ENCODE results near the gene OGG1.

Gene OGG1

GRCh38 chr3:9730657-9731205 lies 19.0 kb upstream of the OGG1 start:
- H3K4me3 ChIP-seq (ENCODE audit: low read length), result peak overlapping the region; percentile 86
- H3K9ac ChIP-seq (ENCODE audit: low read length), result peak overlapping the region; percentile 80
- H3K4me1 ChIP-seq (ENCODE audit: control insufficient read depth, insufficient read depth, low read length), result peaks cover 48% of the 10 kb centered on the region
- H3K36me3 ChIP-seq (ENCODE audit: control insufficient read depth, insufficient read depth, low read length, severe bottlenecking), result peaks cover 14% of the 10 kb centered on the region
- no peaks in the 10 kb centered on the region for H3K27me3 ChIP-seq (replicated peaks; ENCODE audit: control insufficient read depth, insufficient read depth, low read length)
- no peaks in the 10 kb centered on the region for H3K9me3 ChIP-seq (ENCODE audit: control insufficient read depth, low read length)
- no peak for DNase-seq (ENCODE audit: low read depth)

GRCh38 chr3:9731206-9732079 lies 18.3 kb upstream of the OGG1 start, which contains the start of gene BRPF1:
BRPF1 (plus strand) TSS chr3:9731735; CDS start chr3:9734141, 2,406 bp downstream.
- peaks cover 48% of the 10 kb centered on the region for H3K4me1 ChIP-seq (ENCODE audit: control insufficient read depth, insufficient read depth, low read length)
- H3K4me3 ChIP-seq (ENCODE audit: low read length), result peak within 1 kb of the TSS; percentile 86
- H3K36me3 ChIP-seq (ENCODE audit: control insufficient read depth, insufficient read depth, low read length, severe bottlenecking), result peaks cover 19% of the 10 kb centered on the region
- peak within 1 kb of the TSS; percentile 99 for H3K9ac ChIP-seq (ENCODE audit: low read length)
- no peaks in the 10 kb centered on the region for H3K9me3 ChIP-seq (ENCODE audit: control insufficient read depth, low read length)
- no peaks in the 10 kb centered on the region for H3K27me3 ChIP-seq (replicated peaks; ENCODE audit: control insufficient read depth, insufficient read depth, low read length)
- peak; percentile 100 for DNase-seq (ENCODE audit: low read depth)

GRCh38 chr3:9732080-9732739 lies 17.5 kb upstream of the OGG1 start:
- no peaks in the 10 kb centered on the region for H3K27me3 ChIP-seq (replicated peaks; ENCODE audit: control insufficient read depth, insufficient read depth, low read length)
- H3K9ac ChIP-seq (ENCODE audit: low read length), result peak overlapping the region; percentile 99
- peak; percentile 61 for DNase-seq (ENCODE audit: low read depth)
- H3K4me3 ChIP-seq (ENCODE audit: low read length), result peak overlapping the region; percentile 86
- peaks cover 45% of the 10 kb centered on the region for H3K4me1 ChIP-seq (ENCODE audit: control insufficient read depth, insufficient read depth, low read length)
- peaks cover 26% of the 10 kb centered on the region for H3K36me3 ChIP-seq (ENCODE audit: control insufficient read depth, insufficient read depth, low read length, severe bottlenecking)
- no peaks in the 10 kb centered on the region for H3K9me3 ChIP-seq (ENCODE audit: control insufficient read depth, low read length)

- Histone ChIP-seq H3K4me1 (ENCODE audit: control insufficient read depth, insufficient read depth, low read length) (peaks cover 39% of the 10 kb centered on the region), H3K4me3 (ENCODE audit: low read length) (peak overlapping the region; percentile 86), H3K9me3 (ENCODE audit: control insufficient read depth, low read length) (no peaks in the 10 kb centered on the region), H3K9ac (ENCODE audit: low read length) (peak overlapping the region; percentile 99), H3K36me3 (ENCODE audit: control insufficient read depth, insufficient read depth, low read length, severe bottlenecking) (peaks cover 31% of the 10 kb centered on the region), H3K27me3 (replicated peaks; ENCODE audit: control insufficient read depth, insufficient read depth, low read length) (no peaks in the 10 kb centered on the region)
- DNase-seq (ENCODE audit: low read depth), result peak; percentile 40
These were observed 17.0 kb upstream of the OGG1 start for GRCh38 chr3:9732740-9733115.

GRCh38 chr3:9736831-9737230 lies 12.9 kb upstream of the OGG1 start:
- Histone ChIP-seq H3K36me3 (ENCODE audit: control insufficient read depth, insufficient read depth, low read length, severe bottlenecking) (peaks cover 72% of the 10 kb centered on the region), H3K9me3 (ENCODE audit: control insufficient read depth, low read length) (no peaks in the 10 kb centered on the region), H3K4me1 (ENCODE audit: control insufficient read depth, insufficient read depth, low read length) (peaks cover 13% of the 10 kb centered on the region), H3K27me3 (replicated peaks; ENCODE audit: control insufficient read depth, insufficient read depth, low read length) (no peaks in the 10 kb centered on the region), H3K9ac (ENCODE audit: low read length) (no peak overlapping the region), H3K4me3 (ENCODE audit: low read length) (no peak overlapping the region)
- no peak for DNase-seq (ENCODE audit: low read depth)

GRCh38 chr3:9739181-9739580 lies 10.6 kb upstream of the OGG1 start:
- Histone ChIP-seq H3K9me3 (ENCODE audit: control insufficient read depth, low read length) (no peaks in the 10 kb centered on the region), H3K36me3 (ENCODE audit: control insufficient read depth, insufficient read depth, low read length, severe bottlenecking) (peaks cover 95% of the 10 kb centered on the region), H3K9ac (ENCODE audit: low read length) (no peak overlapping the region), H3K4me1 (ENCODE audit: control insufficient read depth, insufficient read depth, low read length) (no peaks in the 10 kb centered on the region), H3K4me3 (ENCODE audit: low read length) (no peak overlapping the region), H3K27me3 (replicated peaks; ENCODE audit: control insufficient read depth, insufficient read depth, low read length) (no peaks in the 10 kb centered on the region)
- DNase-seq (ENCODE audit: low read depth), result no peak

- no peak for DNase-seq (ENCODE audit: low read depth)
- H3K27me3 ChIP-seq (replicated peaks; ENCODE audit: control insufficient read depth, insufficient read depth, low read length), result no peaks in the 10 kb centered on the region
- peaks cover 15% of the 10 kb centered on the region for H3K4me1 ChIP-seq (ENCODE audit: control insufficient read depth, insufficient read depth, low read length)
- H3K9me3 ChIP-seq (ENCODE audit: control insufficient read depth, low read length), result no peaks in the 10 kb centered on the region
- peaks cover 99% of the 10 kb centered on the region for H3K36me3 ChIP-seq (ENCODE audit: control insufficient read depth, insufficient read depth, low read length, severe bottlenecking)
- H3K4me3 ChIP-seq (ENCODE audit: low read length), result no peak overlapping the region
- H3K9ac ChIP-seq (ENCODE audit: low read length), result no peak overlapping the region
These were observed 7.2 kb upstream of the OGG1 start for GRCh38 chr3:9742560-9742959.

GRCh38 chr3:9743548-9743947 lies 6.2 kb upstream of the OGG1 start:
- peaks cover 24% of the 10 kb centered on the region for H3K4me1 ChIP-seq (ENCODE audit: control insufficient read depth, insufficient read depth, low read length)
- peaks cover 98% of the 10 kb centered on the region for H3K36me3 ChIP-seq (ENCODE audit: control insufficient read depth, insufficient read depth, low read length, severe bottlenecking)
- no peak overlapping the region for H3K4me3 ChIP-seq (ENCODE audit: low read length)
- DNase-seq (ENCODE audit: low read depth), result no peak
- H3K9ac ChIP-seq (ENCODE audit: low read length), result no peak overlapping the region
- no peaks in the 10 kb centered on the region for H3K27me3 ChIP-seq (replicated peaks; ENCODE audit: control insufficient read depth, insufficient read depth, low read length)
- H3K9me3 ChIP-seq (ENCODE audit: control insufficient read depth, low read length), result no peaks in the 10 kb centered on the region

- no peak overlapping the region for H3K9ac ChIP-seq (ENCODE audit: low read length)
- H3K4me1 ChIP-seq (ENCODE audit: control insufficient read depth, insufficient read depth, low read length), result peaks cover 29% of the 10 kb centered on the region
- no peak for DNase-seq (ENCODE audit: low read depth)
- H3K36me3 ChIP-seq (ENCODE audit: control insufficient read depth, insufficient read depth, low read length, severe bottlenecking), result peaks cover 92% of the 10 kb centered on the region
- no peaks in the 10 kb centered on the region for H3K9me3 ChIP-seq (ENCODE audit: control insufficient read depth, low read length)
- no peaks in the 10 kb centered on the region for H3K27me3 ChIP-seq (replicated peaks; ENCODE audit: control insufficient read depth, insufficient read depth, low read length)
- no peak overlapping the region for H3K4me3 ChIP-seq (ENCODE audit: low read length)
These were observed 5.6 kb upstream of the OGG1 start for GRCh38 chr3:9744162-9744561.

GRCh38 chr3:9745521-9745920 lies 4.2 kb upstream of the OGG1 start:
- no peak for DNase-seq (ENCODE audit: low read depth)
- H3K36me3 ChIP-seq (ENCODE audit: control insufficient read depth, insufficient read depth, low read length, severe bottlenecking), result peaks cover 79% of the 10 kb centered on the region
- H3K27me3 ChIP-seq (replicated peaks; ENCODE audit: control insufficient read depth, insufficient read depth, low read length), result no peaks in the 10 kb centered on the region
- H3K4me3 ChIP-seq (ENCODE audit: low read length), result no peak overlapping the region
- H3K9me3 ChIP-seq (ENCODE audit: control insufficient read depth, low read length), result no peaks in the 10 kb centered on the region
- H3K4me1 ChIP-seq (ENCODE audit: control insufficient read depth, insufficient read depth, low read length), result peaks cover 35% of the 10 kb centered on the region
- no peak overlapping the region for H3K9ac ChIP-seq (ENCODE audit: low read length)

GRCh38 chr3:9746330-9746729 lies 3.4 kb upstream of the OGG1 start:
- Histone ChIP-seq H3K4me3 (ENCODE audit: low read length) (no peak overlapping the region), H3K36me3 (ENCODE audit: control insufficient read depth, insufficient read depth, low read length, severe bottlenecking) (peaks cover 71% of the 10 kb centered on the region), H3K9me3 (ENCODE audit: control insufficient read depth, low read length) (no peaks in the 10 kb centered on the region)

More at GRCh38 chr3:9746330-9746729, 3.4 kb upstream of the OGG1 start:
- Histone ChIP-seq H3K27me3 (replicated peaks; ENCODE audit: control insufficient read depth, insufficient read depth, low read length) (no peaks in the 10 kb centered on the region), H3K4me1 (ENCODE audit: control insufficient read depth, insufficient read depth, low read length) (peaks cover 43% of the 10 kb centered on the region), H3K9ac (ENCODE audit: low read length) (no peak overlapping the region)
- peak; percentile 44 for DNase-seq (ENCODE audit: low read depth)

All from adipocyte (in vitro differentiated cells).